Right atrium auricular region (tissue), 2 donors: ENCODE results near the gene MBLAC1. TPM values are rescaled to one million over a fixed set of nuclear protein-coding genes. Genes with fewer than 3 reads are reported as not detected.

Experiments
- DNase-seq: peaks from one replicate; pipeline ENCODE4 v3.0.0-alpha.2; 2019; ENCODE audit warnings: low spot score
- H3K27ac ChIP-seq, 2 donors: fragments of 200-600 bp; sonication (generic); 1 replicate in 1 of 2; 2 replicates in 1 of 2; pipeline ENCODE4 v1.5.1; 2016 to 2019
- H3K27me3 ChIP-seq, 2 donors: fragments of 200-600 bp; sonication (generic); one replicate each; pipeline versions ENCODE4 v1.5.1 to v1.6.0; 2017 to 2019
- H3K36me3 ChIP-seq: fragments of 200-600 bp; sonication (generic); one replicate; pipeline ENCODE4 v1.5.1; 2016
- H3K4me1 ChIP-seq, 2 donors: fragments of 200-600 bp; sonication (generic); one replicate each; pipeline versions ENCODE4 v1.5.1 to v1.6.0; 2017 to 2019
- H3K4me3 ChIP-seq, 2 donors: fragments of 200-600 bp; sonication (generic); 1 replicate in 1 of 2; 2 replicates in 1 of 2; pipeline ENCODE4 v1.5.1; 2017 to 2019; ENCODE audit warnings: mild to moderate bottlenecking in 1 of 2, moderate library complexity in 1 of 2
- H3K9me3 ChIP-seq, 2 donors: fragments of 200-600 bp; sonication (generic); one replicate each; pipeline ENCODE4 v1.5.1; 2019
- total RNA-seq, 2 donors: library from RNA; depleted of rRNA; stranded (reverse); fragments of >200 nt; gene quantifications; one replicate each; pipeline ENCODE4 v1.1.0, GENCODE V29; 2016
- TF ChIP-seq, protein P1 (sequence below), 2 donors: fragments of 200-600 bp; sonication (generic); IDR thresholded peaks; one replicate each; pipeline ENCODE4 v1.5.1; 2019; ENCODE audit warnings: antibody characterized with exemption in 2 of 2

MBLAC1 gene
- total RNA-seq, 2 donors from 2014 or later, result 3.3 to 6.1 TPM

- H3K27me3 ChIP-seq, result no peaks in the 10 kb centered on the region
- DNase-seq, result no peak
- peaks cover 0 to 10% of the 10 kb centered on the region in 2 donors for H3K4me1 ChIP-seq
- TF ChIP-seq, protein P1, sequence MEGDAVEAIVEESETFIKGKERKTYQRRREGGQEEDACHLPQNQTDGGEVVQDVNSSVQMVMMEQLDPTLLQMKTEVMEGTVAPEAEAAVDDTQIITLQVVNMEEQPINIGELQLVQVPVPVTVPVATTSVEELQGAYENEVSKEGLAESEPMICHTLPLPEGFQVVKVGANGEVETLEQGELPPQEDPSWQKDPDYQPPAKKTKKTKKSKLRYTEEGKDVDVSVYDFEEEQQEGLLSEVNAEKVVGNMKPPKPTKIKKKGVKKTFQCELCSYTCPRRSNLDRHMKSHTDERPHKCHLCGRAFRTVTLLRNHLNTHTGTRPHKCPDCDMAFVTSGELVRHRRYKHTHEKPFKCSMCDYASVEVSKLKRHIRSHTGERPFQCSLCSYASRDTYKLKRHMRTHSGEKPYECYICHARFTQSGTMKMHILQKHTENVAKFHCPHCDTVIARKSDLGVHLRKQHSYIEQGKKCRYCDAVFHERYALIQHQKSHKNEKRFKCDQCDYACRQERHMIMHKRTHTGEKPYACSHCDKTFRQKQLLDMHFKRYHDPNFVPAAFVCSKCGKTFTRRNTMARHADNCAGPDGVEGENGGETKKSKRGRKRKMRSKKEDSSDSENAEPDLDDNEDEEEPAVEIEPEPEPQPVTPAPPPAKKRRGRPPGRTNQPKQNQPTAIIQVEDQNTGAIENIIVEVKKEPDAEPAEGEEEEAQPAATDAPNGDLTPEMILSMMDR (IDR thresholded peaks at IDR 0.05), result no peak
- peaks cover 84% of the 10 kb centered on the region for H3K36me3 ChIP-seq
- H3K27ac ChIP-seq, result no peak overlapping the region
- H3K9me3 ChIP-seq, result no peaks in the 10 kb centered on the region
- no peak overlapping the region for H3K4me3 ChIP-seq
Observed at GRCh38 chr7:100093925-100094486, 32.8 kb upstream of the MBLAC1 start.

DNA sequence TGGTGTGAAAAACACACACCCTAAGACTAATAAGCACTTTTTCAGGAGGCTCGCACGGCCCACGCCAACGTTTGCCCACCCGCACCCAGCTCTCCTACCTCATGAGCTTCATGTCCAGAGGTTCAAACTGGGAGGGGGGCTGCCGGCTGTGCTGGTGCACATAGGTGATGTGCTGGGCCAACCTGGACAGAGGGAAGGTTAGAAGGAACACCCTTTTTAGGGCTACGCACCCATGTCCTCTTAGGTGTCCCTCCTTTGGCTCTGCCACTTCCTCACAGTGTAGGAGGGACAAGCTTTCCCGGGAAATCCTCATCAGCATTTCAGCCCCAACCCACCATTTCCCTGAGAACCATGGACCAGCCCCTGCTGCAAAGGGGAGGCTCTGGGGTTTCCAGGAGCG lies 31.5 kb upstream of the MBLAC1 start:
- TF ChIP-seq, protein P1 (IDR thresholded peaks at IDR 0.05), result no peak
- H3K27ac ChIP-seq, result no peak overlapping the region
- no peak overlapping the region for H3K4me3 ChIP-seq
- peaks cover 89% of the 10 kb centered on the region for H3K36me3 ChIP-seq
- peaks cover 0 to 10% of the 10 kb centered on the region in 2 donors for H3K4me1 ChIP-seq
- no peaks in the 10 kb centered on the region for H3K27me3 ChIP-seq
- no peak for DNase-seq
- no peaks in the 10 kb centered on the region for H3K9me3 ChIP-seq

- Histone ChIP-seq H3K36me3 (peaks cover 85% of the 10 kb centered on the region), H3K9me3 (no peaks in the 10 kb centered on the region), H3K4me3 (no peak overlapping the region), H3K4me1 (peaks cover 0 to 10% of the 10 kb centered on the region in 2 donors), H3K27ac (no peak overlapping the region), H3K27me3 (no peaks in the 10 kb centered on the region)
- no peak for DNase-seq
- TF ChIP-seq, protein P1 (IDR thresholded peaks at IDR 0.05), result no peak
Observed at GRCh38 chr7:100095704-100096103, 31.1 kb upstream of the MBLAC1 start.

- peaks cover 53% of the 10 kb centered on the region for H3K36me3 ChIP-seq
- H3K4me3 ChIP-seq, result no peak overlapping the region
- TF ChIP-seq, protein P1 (IDR thresholded peaks at IDR 0.05), result no peak
- no peaks in the 10 kb centered on the region for H3K9me3 ChIP-seq
- no peak for DNase-seq
- H3K4me1 ChIP-seq, result peaks cover 0 to 20% of the 10 kb centered on the region in 2 donors
- H3K27me3 ChIP-seq, result no peaks in the 10 kb centered on the region
- H3K27ac ChIP-seq, result no peak overlapping the region
Observed at GRCh38 chr7:100098913-100099312, 27.9 kb upstream of the MBLAC1 start.

- H3K9me3 ChIP-seq, result no peaks in the 10 kb centered on the region
- TF ChIP-seq, protein P1 (IDR thresholded peaks at IDR 0.05), result no peak
- no peaks in the 10 kb centered on the region for H3K27me3 ChIP-seq
- H3K36me3 ChIP-seq, result peaks cover 48% of the 10 kb centered on the region
- peaks cover 0 to 20% of the 10 kb centered on the region in 2 donors for H3K4me1 ChIP-seq
- DNase-seq, result no peak
- H3K27ac ChIP-seq, result no peak overlapping the region
- peak overlapping the region; percentile 58 to 70 for H3K4me3 ChIP-seq
Observed at GRCh38 chr7:100099452-100099851, 27.3 kb upstream of the MBLAC1 start.
